PC-3 (cell line): Measurements from ENCODE around the gene CTRL. TPM values are rescaled to one million over a fixed set of nuclear protein-coding genes. Genes with fewer than 3 reads are reported as not detected.

Source experiments
- ATAC-seq: fragments of 200-7000 bp; cut with Tn5 transposase; 2 replicates; pipeline ENCODE4 v1.9.1; 2020; ENCODE audit warnings: mild to moderate bottlenecking, moderate library complexity
- BruUV-seq: library from RNA; stranded (reverse); fragments of 400-500 nt; replicated peaks from 2 replicates; lab custom pipeline; 2021; lab: Mats Ljungman, UMichigan
- CTCF ChIA-PET: fragments of 300-600 bp; sonication (Branson Sonifier 250); formaldehyde crosslinking; loops from one replicate; lab custom pipeline; 2022; ENCODE audit warnings: antibody characterized with exemption; lab: Charles Lee
- POLR2A ChIA-PET: fragments of 300-600 bp; sonication (Branson Sonifier 250); formaldehyde crosslinking; loops from one replicate; lab custom pipeline; 2022; ENCODE audit warnings: antibody characterized with exemption; ENCODE audit not compliant: unreplicated experiment; lab: Charles Lee
- DNase-seq: peaks from one replicate; pipeline ENCODE4 v3.0.0-alpha.2; 2015
- H2AFZ ChIP-seq: fragments of 300-600 bp; sonication (generic); 2 replicates; pipeline ENCODE4 v1.6.0; 2016; ENCODE audit warnings: antibody characterized with exemption, low read length
- H3F3A ChIP-seq: fragments of 300-600 bp; sonication (generic); one replicate; pipeline ENCODE4 v1.6.0; 2017; ENCODE audit warnings: antibody characterized with exemption, low read length, control low read depth, mild to moderate bottlenecking; ENCODE audit not compliant: unreplicated experiment
- H3K27ac ChIP-seq: fragments of 300-600 bp; sonication (generic); 2 replicates; pipeline ENCODE4 v1.5.1; 2016; ENCODE audit warnings: mild to moderate bottlenecking, low read length
- H3K27me3 ChIP-seq: fragments of 300-600 bp; sonication (generic); 2 replicates; pipeline ENCODE4 v1.6.1; 2016; ENCODE audit warnings: low read length, mixed read lengths
- H3K36me3 ChIP-seq: fragments of 300-600 bp; sonication (generic); 2 replicates; pipeline ENCODE4 v1.6.1; 2016; ENCODE audit warnings: low read depth, mixed run types, low read length, mixed read lengths
- H3K4me1 ChIP-seq: fragments of 300-600 bp; sonication (generic); 2 replicates; pipeline ENCODE4 v1.5.1; 2016; ENCODE audit warnings: low read length; ENCODE audit not compliant: insufficient read depth
- H3K4me2 ChIP-seq: fragments of 300-600 bp; sonication (generic); 2 replicates; pipeline ENCODE4 v1.6.0; 2016; ENCODE audit warnings: low read length
- H3K4me3 ChIP-seq: fragments of 300-600 bp; sonication (generic); 2 replicates; pipeline ENCODE4 v1.5.1; 2016; ENCODE audit warnings: mild to moderate bottlenecking, low read length, mixed read lengths
- H3K79me2 ChIP-seq: fragments of 300-600 bp; sonication (generic); 2 replicates; pipeline ENCODE4 v1.6.1; 2017; ENCODE audit warnings: low read length, mixed read lengths
- H3K9ac ChIP-seq: fragments of 300-600 bp; sonication (generic); 2 replicates; pipeline ENCODE4 v1.6.0; 2016; ENCODE audit warnings: mild to moderate bottlenecking, low read length
- H3K9me2 ChIP-seq: fragments of 300-600 bp; sonication (generic); replicated peaks from 2 replicates; pipeline ENCODE4 v1.6.1; 2016; ENCODE audit warnings: mixed run types, low read length, mixed read lengths
- H3K9me3 ChIP-seq: fragments of 300-600 bp; sonication (generic); 2 replicates; pipeline ENCODE4 v1.6.1; 2016; ENCODE audit warnings: low read length, mixed read lengths
- H4K20me1 ChIP-seq: fragments of 300-600 bp; sonication (generic); 2 replicates; pipeline ENCODE4 v1.6.1; 2016; ENCODE audit warnings: low read length, mixed read lengths
- EZH2 ChIP-seq: fragments of 300-600 bp; sonication (generic); IDR thresholded peaks from one replicate; pipeline ENCODE4 v1.6.1; 2017; ENCODE audit warnings: antibody characterized with exemption, mild to moderate bottlenecking, low read length; ENCODE audit not compliant: unreplicated experiment
- EZH2phosphoT487 ChIP-seq: fragments of 300-600 bp; sonication (generic); IDR thresholded peaks from 2 replicates; pipeline ENCODE4 v1.6.1; 2018; ENCODE audit warnings: mild to moderate bottlenecking, antibody characterized with exemption, low read length, borderline replicate concordance
- intact Hi-C: fragments of 100-400 bp; cut with micrococcal nuclease; formaldehyde crosslinking; loops from 2 replicates; pipeline ENCODE4 v1.9.0; 2023
- total RNA-seq: library from RNA; depleted of rRNA; stranded (reverse); fragments of >200 nt; gene quantifications from 2 replicates; pipeline ENCODE4 v1.2.3, GENCODE V29; 2014
- TF ChIP-seq, protein P1 (sequence below): fragments of 300-600 bp; sonication (generic); conservative IDR thresholded peaks from 2 replicates; pipeline ENCODE4 v1.5.1; 2017; ENCODE audit warnings: antibody characterized with exemption, low read depth, mild to moderate bottlenecking, low read length

CTRL gene
- total RNA-seq, 1 experiment from 2014 or later = 1.6 TPM

DNA sequence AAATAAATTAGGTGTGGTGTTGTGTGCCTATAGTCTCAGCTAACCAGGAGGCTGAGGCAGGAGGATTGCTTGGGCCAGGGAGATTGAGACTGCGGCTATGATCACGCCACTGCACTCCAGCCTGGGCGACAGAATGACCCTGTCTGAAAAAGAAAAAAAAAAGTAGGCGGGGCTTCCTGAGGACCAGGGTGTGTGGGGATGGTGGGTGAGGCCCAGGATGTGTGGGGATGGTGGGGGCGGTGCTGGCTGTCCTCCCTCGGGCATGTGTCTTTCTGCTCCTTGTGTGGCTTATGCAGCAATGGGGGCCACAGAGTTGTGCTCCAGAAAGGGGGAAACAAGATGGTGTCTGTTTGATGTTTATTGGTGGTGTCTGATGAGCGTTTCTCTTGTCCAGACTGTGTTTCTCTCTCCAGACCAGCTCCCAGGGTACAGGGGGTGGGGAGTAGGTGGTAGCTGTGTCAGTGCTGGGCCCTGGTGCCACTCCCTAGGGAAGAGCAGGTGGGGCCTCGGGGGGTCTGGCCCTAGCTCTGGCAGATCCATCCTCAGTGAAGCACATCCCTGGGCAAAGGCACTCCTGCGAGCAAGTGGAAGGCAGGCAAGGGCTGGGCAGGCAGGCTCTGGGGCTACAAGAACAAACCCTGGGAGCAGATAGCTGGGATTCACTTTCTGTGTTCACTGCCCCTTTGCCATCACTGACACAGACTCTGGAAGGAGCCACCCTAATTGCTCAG is 10.0 kb upstream of the CTRL start:
- Histone ChIP-seq H4K20me1 (no peaks in the 10 kb centered on the region), H3K9me3 (no peaks in the 10 kb centered on the region), H3K4me1 (0 out of 2 replicates have a peak, but pooled peaks cover 5% of the 10 kb centered on the region), H3K27ac (no peak overlapping the region), H3K4me2 (no peak overlapping the region), H3K9me2 (no peaks in the 10 kb centered on the region), H3K36me3 (no peaks in the 10 kb centered on the region), H3K9ac (no peak overlapping the region), H2AFZ (no peak overlapping the region), H3K27me3 (no peaks in the 10 kb centered on the region), H3K79me2 (peaks cover 10% of the 10 kb centered on the region), H3K4me3 (no peak overlapping the region), H3F3A (no peaks in the 10 kb centered on the region)
- DNase-seq = no peak
- TF ChIP-seq, protein P1, sequence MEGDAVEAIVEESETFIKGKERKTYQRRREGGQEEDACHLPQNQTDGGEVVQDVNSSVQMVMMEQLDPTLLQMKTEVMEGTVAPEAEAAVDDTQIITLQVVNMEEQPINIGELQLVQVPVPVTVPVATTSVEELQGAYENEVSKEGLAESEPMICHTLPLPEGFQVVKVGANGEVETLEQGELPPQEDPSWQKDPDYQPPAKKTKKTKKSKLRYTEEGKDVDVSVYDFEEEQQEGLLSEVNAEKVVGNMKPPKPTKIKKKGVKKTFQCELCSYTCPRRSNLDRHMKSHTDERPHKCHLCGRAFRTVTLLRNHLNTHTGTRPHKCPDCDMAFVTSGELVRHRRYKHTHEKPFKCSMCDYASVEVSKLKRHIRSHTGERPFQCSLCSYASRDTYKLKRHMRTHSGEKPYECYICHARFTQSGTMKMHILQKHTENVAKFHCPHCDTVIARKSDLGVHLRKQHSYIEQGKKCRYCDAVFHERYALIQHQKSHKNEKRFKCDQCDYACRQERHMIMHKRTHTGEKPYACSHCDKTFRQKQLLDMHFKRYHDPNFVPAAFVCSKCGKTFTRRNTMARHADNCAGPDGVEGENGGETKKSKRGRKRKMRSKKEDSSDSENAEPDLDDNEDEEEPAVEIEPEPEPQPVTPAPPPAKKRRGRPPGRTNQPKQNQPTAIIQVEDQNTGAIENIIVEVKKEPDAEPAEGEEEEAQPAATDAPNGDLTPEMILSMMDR = no peak
- TF ChIP-seq EZH2phosphoT487 (no peak), EZH2 (no peak)
- POLR2A ChIA-PET = no interaction called here
- peak; percentile 6; the same call in 1 of the 2 replicates for ATAC-seq
- CTCF ChIA-PET = no interaction called here
- intact Hi-C loops = no loop called here
- BruUV-seq = no TSS peak

DNA sequence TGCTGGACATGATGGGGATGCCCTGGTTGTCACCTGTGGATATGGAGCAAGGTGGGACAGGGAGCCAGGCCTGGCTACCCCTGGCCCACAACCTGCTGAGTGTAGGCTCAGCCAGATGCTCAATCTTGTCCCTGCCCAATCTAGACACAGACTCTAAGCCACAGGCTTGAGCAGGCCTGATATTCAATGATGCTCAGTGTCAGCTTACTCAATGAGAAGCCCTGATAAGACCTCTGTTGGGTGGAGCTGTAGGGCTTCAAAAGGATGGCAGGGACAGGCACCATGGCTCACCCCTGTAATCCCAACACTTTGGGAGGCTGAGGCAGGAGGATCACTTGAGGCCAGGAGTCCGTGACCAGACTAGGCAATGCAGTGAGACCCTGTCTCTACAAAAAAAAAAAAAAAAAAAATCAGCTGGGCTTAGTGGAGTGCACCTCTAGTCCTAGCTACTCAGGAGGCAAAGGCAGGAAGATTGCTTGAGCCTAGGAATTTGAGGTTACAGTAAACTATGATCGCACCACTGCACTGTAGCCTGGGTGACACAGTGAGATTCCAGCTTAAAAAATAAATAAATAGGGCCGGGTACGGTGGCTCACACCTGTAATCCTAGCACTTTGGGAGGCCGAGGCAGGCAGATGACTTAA is 8.9 kb upstream of the CTRL start:
- intact Hi-C loops = no loop called here

More for the DNA sequence above, 8.9 kb upstream of the CTRL start:
- no peaks in the 10 kb centered on the region for H3K27me3 ChIP-seq
- CTCF ChIA-PET = no interaction called here
- no peak for DNase-seq
- H3K4me2 ChIP-seq = no peak overlapping the region
- H3K9me3 ChIP-seq = no peaks in the 10 kb centered on the region
- H3F3A ChIP-seq = no peaks in the 10 kb centered on the region
- H3K4me3 ChIP-seq = no peak overlapping the region
- H2AFZ ChIP-seq = no peak overlapping the region
- peaks cover 19% of the 10 kb centered on the region for H3K79me2 ChIP-seq
- no TSS peak for BruUV-seq
- H3K9me2 ChIP-seq = no peaks in the 10 kb centered on the region
- H3K27ac ChIP-seq = no peak overlapping the region
- no peaks in the 10 kb centered on the region for H3K36me3 ChIP-seq
- POLR2A ChIA-PET = no interaction called here
- no peak overlapping the region for H3K9ac ChIP-seq
- TF ChIP-seq EZH2phosphoT487 = no peak
- TF ChIP-seq, protein P1 = no peak
- no peak for TF ChIP-seq EZH2
- H4K20me1 ChIP-seq = no peaks in the 10 kb centered on the region
- 0 out of 2 replicates have a peak, but pooled peaks cover 5% of the 10 kb centered on the region for H3K4me1 ChIP-seq
- ATAC-seq = no peak
